OCI-LY7 (cell line): Measurements from ENCODE around the gene COL16A1. TPM values are rescaled to one million over a fixed set of nuclear protein-coding genes. Genes with fewer than 3 reads are reported as not detected.

Experiments
- BruUV-seq: library from RNA; stranded (reverse); fragments of 400-500 nt; replicated peaks from 2 replicates; lab custom pipeline; 2021; lab: Mats Ljungman, UMichigan
- CTCF ChIA-PET: fragments of 300-600 bp; sonication (Branson Sonifier 250); formaldehyde crosslinking; loops from one replicate; lab custom pipeline; 2022; ENCODE audit warnings: antibody characterized with exemption; ENCODE audit not compliant: unreplicated experiment; lab: Charles Lee
- POLR2A ChIA-PET: fragments of 300-600 bp; sonication (Branson Sonifier 250); formaldehyde crosslinking; loops from one replicate; lab custom pipeline; 2022; ENCODE audit warnings: antibody characterized with exemption; lab: Charles Lee
- DNase-seq: peaks from one replicate; pipeline ENCODE4 v3.0.0-alpha.2; 2015; ENCODE audit warnings: low spot score
- H2AFZ ChIP-seq: fragments of 200-600 bp; sonication (generic), shearing (Covaris generic); 2 replicates; pipeline ENCODE4 v1.6.1; 2014; ENCODE audit warnings: mild to moderate bottlenecking, antibody characterized with exemption, low read length, moderate library complexity
- H3K27ac ChIP-seq: fragments of 200-600 bp; sonication (generic); 2 replicates; pipeline ENCODE4 v1.5.1; 2014; ENCODE audit warnings: mixed run types, low read depth, mild to moderate bottlenecking, moderate library complexity, low read length, inconsistent platforms; ENCODE audit not compliant: poor library complexity, severe bottlenecking
- H3K36me3 ChIP-seq: fragments of 200-600 bp; sonication (generic); 2 replicates; pipeline ENCODE4 v1.6.1; 2014; ENCODE audit warnings: mild to moderate bottlenecking, antibody characterized with exemption, low read length, moderate library complexity, mixed read lengths; ENCODE audit not compliant: insufficient read depth
- H3K4me1 ChIP-seq: fragments of 200-600 bp; sonication (generic); 2 replicates; pipeline ENCODE4 v1.5.1; 2014; ENCODE audit warnings: mild to moderate bottlenecking, low read length; ENCODE audit not compliant: insufficient read depth, poor library complexity, severe bottlenecking
- H3K4me2 ChIP-seq: fragments of 200-600 bp; sonication (generic); 2 replicates; pipeline ENCODE4 v1.6.1; 2014; ENCODE audit warnings: mild to moderate bottlenecking, low read length
- H3K4me3 ChIP-seq: fragments of 200-600 bp; sonication (generic); 2 replicates; pipeline ENCODE4 v1.5.1; 2014; ENCODE audit warnings: mild to moderate bottlenecking, low read depth, low read length; ENCODE audit not compliant: poor library complexity, severe bottlenecking
- H3K79me2 ChIP-seq: fragments of 200-600 bp; sonication (generic); 2 replicates; pipeline ENCODE4 v1.6.1; 2016; ENCODE audit warnings: low read depth, mild to moderate bottlenecking, low read length, moderate library complexity, mixed read lengths; ENCODE audit not compliant: insufficient read depth
- H3K9me2 ChIP-seq: fragments of 200-600 bp; sonication (generic); 2 replicates; pipeline ENCODE4 v1.6.1; 2016; ENCODE audit warnings: mild to moderate bottlenecking, low read length, mixed read lengths; ENCODE audit not compliant: insufficient read depth
- H3K9me3 ChIP-seq: fragments of 200-600 bp; sonication (generic); 2 replicates; pipeline ENCODE4 v1.6.1; 2014; ENCODE audit warnings: mild to moderate bottlenecking, mixed run types, low read length, mixed read lengths
- H4K20me1 ChIP-seq: fragments of 200-600 bp; sonication (generic); 2 replicates; pipeline ENCODE4 v1.6.1; 2014; ENCODE audit warnings: mild to moderate bottlenecking, antibody characterized with exemption, low read length, moderate library complexity, mixed read lengths; ENCODE audit not compliant: insufficient read depth
- CTCF ChIP-seq: fragments of 200-600 bp; sonication (generic); conservative IDR thresholded peaks from 2 replicates; pipeline ENCODE4 v1.5.1; 2014; ENCODE audit warnings: mild to moderate bottlenecking, antibody characterized with exemption, low read length, moderate library complexity, mixed read lengths
- EZH2phosphoT487 ChIP-seq: fragments of 200-600 bp; sonication (generic); IDR thresholded peaks from 2 replicates; pipeline ENCODE4 v1.6.1; 2018; ENCODE audit warnings: low read depth, borderline replicate concordance, mild to moderate bottlenecking, mixed run types, antibody characterized with exemption, low read length, moderate library complexity, mixed read lengths
- intact Hi-C: fragments of 100-400 bp; cut with micrococcal nuclease; formaldehyde crosslinking; loops from one replicate; pipeline ENCODE4 v1.10.0; 2022; ENCODE audit not compliant: unreplicated experiment
- total RNA-seq, 2 experiments: library from RNA; depleted of rRNA in 1 of 2; stranded (reverse); fragments of >200 nt in 1 of 2; shearing (Covaris generic) in 1 of 2; gene quantifications; 2 replicates each; pipeline ENCODE4 v1.2.3, GENCODE V29; 2014 to 2022

COL16A1 gene
- total RNA-seq, 2 experiments from 2014 or later = not detected

- Histone ChIP-seq H2AFZ (no peak overlapping the region), H4K20me1 (no peaks in the 10 kb centered on the region), H3K9me3 (no peaks in the 10 kb centered on the region), H3K4me1 (no peaks in the 10 kb centered on the region), H3K4me3 (no peak overlapping the region), H3K9me2 (no peaks in the 10 kb centered on the region), H3K36me3 (no peaks in the 10 kb centered on the region), H3K79me2 (no peaks in the 10 kb centered on the region), H3K27ac (no peak overlapping the region), H3K4me2 (no peak overlapping the region)
- TF ChIP-seq CTCF (no peak), EZH2phosphoT487 (no peak)
- no peak for DNase-seq
- POLR2A ChIA-PET = no interaction called here
- intact Hi-C loops = loop anchor here (5.0 kb wide), 1 partner anchor 47 kb away; no protein-coding TSS in a partner anchor
- no TSS peak for BruUV-seq
- CTCF ChIA-PET = interaction anchor here (0.7 kb wide), 1 partner anchor 15 kb away, joined by 4 read pairs; the partner anchor contains the start of gene PEF1
Observed at GRCh38 chr1:31659889-31660288, 43.9 kb downstream of the COL16A1 start.

- CTCF ChIA-PET = no interaction called here
- TF ChIP-seq EZH2phosphoT487 (no peak), CTCF (no peak)
- intact Hi-C loops = no loop called here
- H3K9me2 ChIP-seq = no peaks in the 10 kb centered on the region
- no peak overlapping the region for H3K4me3 ChIP-seq
- H3K9me3 ChIP-seq = no peaks in the 10 kb centered on the region
- no peaks in the 10 kb centered on the region for H3K36me3 ChIP-seq
- H3K4me2 ChIP-seq = no peak overlapping the region
- BruUV-seq = no TSS peak
- H3K4me1 ChIP-seq = no peaks in the 10 kb centered on the region
- no peak overlapping the region for H3K27ac ChIP-seq
- POLR2A ChIA-PET = no interaction called here
- H2AFZ ChIP-seq = no peak overlapping the region
- H3K79me2 ChIP-seq = no peaks in the 10 kb centered on the region
- H4K20me1 ChIP-seq = no peaks in the 10 kb centered on the region
- no peak for DNase-seq
Observed at GRCh38 chr1:31658721-31659120, 45.1 kb downstream of the COL16A1 start.

GRCh38 chr1:31657972-31658510 lies 45.8 kb downstream of the COL16A1 start:
- no peaks in the 10 kb centered on the region for H3K36me3 ChIP-seq
- no peaks in the 10 kb centered on the region for H4K20me1 ChIP-seq
- H3K27ac ChIP-seq = no peak overlapping the region
- ChIA-PET CTCF (no interaction called here), POLR2A (no interaction called here)
- no peaks in the 10 kb centered on the region for H3K4me1 ChIP-seq
- no peaks in the 10 kb centered on the region for H3K9me2 ChIP-seq
- H3K4me3 ChIP-seq = no peak overlapping the region
- H3K4me2 ChIP-seq = no peak overlapping the region
- H2AFZ ChIP-seq = no peak overlapping the region
- BruUV-seq = no TSS peak
- no peaks in the 10 kb centered on the region for H3K9me3 ChIP-seq
- TF ChIP-seq CTCF = no peak
- TF ChIP-seq EZH2phosphoT487 = no peak
- intact Hi-C loops = no loop called here
- no peak for DNase-seq
- no peaks in the 10 kb centered on the region for H3K79me2 ChIP-seq
